Tibial artery (tissue), 4 donors: ENCODE measurements around the gene GNG13.

Source experiments
- DNase-seq, 2 donors: peaks; one replicate each; pipeline ENCODE4 v3.0.0-alpha.2; 2019
- H3K27ac ChIP-seq, 2 donors: fragments of 200-600 bp; sonication (generic) in 1 of 2; 1 replicate in 1 of 2; 2 replicates in 1 of 2; pipeline ENCODE4 v1.5.1; 2018 to 2019; ENCODE audit warnings: mild to moderate bottlenecking in 1 of 2
- H3K27me3 ChIP-seq, 2 donors: fragments of 200-600 bp; sonication (generic) in 1 of 2; one replicate each; pipeline versions ENCODE4 v1.5.1 to v1.6.0; 2016 to 2019
- H3K36me3 ChIP-seq, 3 donors: fragments of 200-600 bp; sonication (generic) in 2 of 3; one replicate each; pipeline ENCODE4 v1.5.1; 2016 to 2019; ENCODE audit warnings: mild to moderate bottlenecking in 2 of 3
- H3K4me1 ChIP-seq, 4 donors: fragments of 200-600 bp; sonication (generic) in 2 of 4; 1 replicate in 3 of 4; 2 replicates in 1 of 4; pipeline ENCODE4 v1.5.1; 2016 to 2019
- H3K4me3 ChIP-seq, 2 donors: fragments of 200-600 bp; sonication (generic) in 1 of 2; 1 replicate in 1 of 2; 2 replicates in 1 of 2; pipeline ENCODE4 v1.5.1; 2018 to 2019; ENCODE audit warnings: mild to moderate bottlenecking in 2 of 2
- H3K9me3 ChIP-seq, 3 donors: fragments of 200-600 bp; sonication (generic) in 1 of 3; one replicate each; pipeline ENCODE4 v1.5.1; 2016 to 2019
- intact Hi-C: fragments of 100-400 bp; cut with DNase I; formaldehyde crosslinking; loops from one replicate; pipeline ENCODE4 v1.15.0; 2023; ENCODE audit warnings: low total_unique reads
- TF ChIP-seq, protein P1 (sequence below), 2 experiments: fragments of 200-600 bp in 1 of 2; fragments of 450-650 bp in 1 of 2; IDR thresholded peaks; one replicate each; pipeline ENCODE4 v1.5.1; 2017 to 2019; ENCODE audit warnings: antibody characterized with exemption in 2 of 2, mild to moderate bottlenecking in 1 of 2, moderate library complexity in 1 of 2

The GNG13 gene, protein sequence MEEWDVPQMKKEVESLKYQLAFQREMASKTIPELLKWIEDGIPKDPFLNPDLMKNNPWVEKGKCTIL

DNA sequence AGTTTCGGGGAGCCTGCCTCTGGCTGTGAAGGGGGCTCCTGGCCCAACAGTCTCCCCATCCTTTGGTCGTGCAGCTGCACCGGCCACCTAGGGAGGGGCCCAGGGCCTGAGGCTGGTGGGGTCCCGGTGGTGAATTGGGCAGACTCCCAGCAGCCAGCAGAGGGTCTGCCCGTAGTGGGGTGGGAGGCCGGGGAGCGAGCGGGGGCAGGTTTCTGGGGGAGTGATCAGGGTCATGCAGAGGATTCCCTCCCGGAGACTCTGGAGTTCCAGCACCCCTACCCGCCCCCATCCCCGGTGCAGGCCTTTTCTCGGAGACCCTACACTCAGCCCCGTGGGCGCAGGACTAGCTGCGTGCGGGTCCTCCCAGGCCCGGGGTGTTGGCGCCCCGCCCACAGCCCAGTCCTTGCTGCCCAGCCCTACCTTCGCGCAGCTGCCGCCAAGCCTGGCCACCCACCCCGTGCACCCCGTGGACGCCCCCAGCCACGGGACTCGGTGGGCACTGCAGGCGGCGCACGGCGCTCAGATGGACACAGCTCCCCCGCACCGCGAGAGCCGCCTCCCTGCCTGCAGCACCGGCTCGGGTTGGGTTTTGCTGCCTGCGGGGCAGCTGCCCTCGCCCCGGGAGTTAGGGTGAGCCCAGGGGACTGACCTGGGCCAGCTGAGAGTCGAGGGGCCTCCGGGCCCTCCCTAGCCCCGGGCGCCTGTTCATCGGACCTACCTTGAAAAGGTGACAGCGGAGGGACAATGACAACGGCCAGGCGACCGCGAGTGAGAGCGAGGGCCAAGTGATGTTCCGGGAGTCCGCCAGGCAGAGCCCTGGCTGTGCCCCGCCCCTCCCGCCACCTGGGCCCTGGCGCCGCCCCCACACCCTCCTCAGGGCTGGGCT is at the start of gene GNG13:
Gene GNG13, minus strand, starts transcription at position 787 of the 886 bp plus-strand sequence. CDS start 1,657 bp downstream, outside the sequence.
- no peak for DNase-seq
- Histone ChIP-seq H3K4me1 (peaks cover 0 to 6% (median 0%) of the 10 kb centered on the region in 4 donors), H3K27ac (no peak within 1 kb of the TSS), H3K36me3 (no peaks in the 10 kb centered on the region), H3K9me3 (no peaks in the 10 kb centered on the region), H3K27me3 (peaks cover 0 to 79% of the 10 kb centered on the region in 2 donors), H3K4me3 (no peak within 1 kb of the TSS)
- TF ChIP-seq, protein P1, sequence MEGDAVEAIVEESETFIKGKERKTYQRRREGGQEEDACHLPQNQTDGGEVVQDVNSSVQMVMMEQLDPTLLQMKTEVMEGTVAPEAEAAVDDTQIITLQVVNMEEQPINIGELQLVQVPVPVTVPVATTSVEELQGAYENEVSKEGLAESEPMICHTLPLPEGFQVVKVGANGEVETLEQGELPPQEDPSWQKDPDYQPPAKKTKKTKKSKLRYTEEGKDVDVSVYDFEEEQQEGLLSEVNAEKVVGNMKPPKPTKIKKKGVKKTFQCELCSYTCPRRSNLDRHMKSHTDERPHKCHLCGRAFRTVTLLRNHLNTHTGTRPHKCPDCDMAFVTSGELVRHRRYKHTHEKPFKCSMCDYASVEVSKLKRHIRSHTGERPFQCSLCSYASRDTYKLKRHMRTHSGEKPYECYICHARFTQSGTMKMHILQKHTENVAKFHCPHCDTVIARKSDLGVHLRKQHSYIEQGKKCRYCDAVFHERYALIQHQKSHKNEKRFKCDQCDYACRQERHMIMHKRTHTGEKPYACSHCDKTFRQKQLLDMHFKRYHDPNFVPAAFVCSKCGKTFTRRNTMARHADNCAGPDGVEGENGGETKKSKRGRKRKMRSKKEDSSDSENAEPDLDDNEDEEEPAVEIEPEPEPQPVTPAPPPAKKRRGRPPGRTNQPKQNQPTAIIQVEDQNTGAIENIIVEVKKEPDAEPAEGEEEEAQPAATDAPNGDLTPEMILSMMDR (IDR thresholded peaks at IDR 0.05): no peak
- intact Hi-C loops: no loop called here

- H3K36me3 ChIP-seq: no peaks in the 10 kb centered on the region
- no peak for DNase-seq
These were observed 48.1 kb upstream of the GNG13 start for GRCh38 chr16:848510-849253.

DNA sequence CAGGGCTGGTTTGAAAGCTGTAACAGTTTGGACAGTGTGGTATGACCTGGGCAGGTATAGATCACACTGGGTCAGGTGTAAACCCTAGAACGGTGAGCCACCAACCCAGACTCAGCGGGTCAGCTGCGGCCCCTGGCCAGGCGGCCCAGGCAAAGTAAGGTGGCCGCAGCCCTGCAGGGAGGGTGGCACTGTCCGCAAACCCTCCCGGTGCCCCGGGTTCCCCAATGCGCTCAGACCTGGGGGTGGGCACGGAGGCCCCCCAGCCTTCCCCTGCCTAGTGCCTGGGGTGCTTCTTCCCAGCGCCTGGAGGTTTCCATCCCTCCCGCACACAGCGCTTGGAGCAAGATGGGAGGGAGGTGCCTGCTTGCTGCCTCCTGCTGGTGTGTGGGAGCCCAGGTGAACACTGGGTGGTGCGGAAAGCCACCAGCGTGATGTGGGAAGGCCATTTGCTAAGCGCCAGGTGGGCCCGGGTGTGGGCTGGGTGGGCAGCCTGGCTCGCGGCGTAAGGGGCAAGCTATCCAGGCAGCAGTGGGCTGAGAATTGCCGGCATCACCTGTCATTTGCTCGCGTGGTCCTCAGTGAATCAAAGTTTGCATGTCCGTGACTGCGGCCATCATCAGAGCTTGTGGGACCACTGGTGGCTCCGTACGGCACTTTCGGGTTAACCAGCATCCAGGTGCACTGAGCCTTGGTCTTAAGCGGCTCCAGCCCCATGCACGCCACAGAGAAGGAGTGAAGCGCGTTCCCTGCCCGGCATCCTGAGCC is 47.3 kb upstream of the GNG13 start:
- Histone ChIP-seq H3K9me3 (no peaks in the 10 kb centered on the region), H3K4me1 (no peaks in the 10 kb centered on the region), H3K27me3 (peaks cover 0 to 4% of the 10 kb centered on the region in 2 donors), H3K36me3 (no peaks in the 10 kb centered on the region), H3K27ac (no peak overlapping the region), H3K4me3 (no peak overlapping the region)
- intact Hi-C loops: no loop called here
- TF ChIP-seq, protein P1 (IDR thresholded peaks at IDR 0.05): no peak
- DNase-seq: no peak

More at GRCh38 chr16:848510-849253, 48.1 kb upstream of the GNG13 start:
- no peak overlapping the region for H3K4me3 ChIP-seq
- no peak overlapping the region for H3K27ac ChIP-seq
- no peaks in the 10 kb centered on the region for H3K9me3 ChIP-seq
- intact Hi-C loops: no loop called here
- no peaks in the 10 kb centered on the region for H3K4me1 ChIP-seq
- TF ChIP-seq, protein P1 (IDR thresholded peaks at IDR 0.05): no peak
- H3K27me3 ChIP-seq: no peaks in the 10 kb centered on the region

DNA sequence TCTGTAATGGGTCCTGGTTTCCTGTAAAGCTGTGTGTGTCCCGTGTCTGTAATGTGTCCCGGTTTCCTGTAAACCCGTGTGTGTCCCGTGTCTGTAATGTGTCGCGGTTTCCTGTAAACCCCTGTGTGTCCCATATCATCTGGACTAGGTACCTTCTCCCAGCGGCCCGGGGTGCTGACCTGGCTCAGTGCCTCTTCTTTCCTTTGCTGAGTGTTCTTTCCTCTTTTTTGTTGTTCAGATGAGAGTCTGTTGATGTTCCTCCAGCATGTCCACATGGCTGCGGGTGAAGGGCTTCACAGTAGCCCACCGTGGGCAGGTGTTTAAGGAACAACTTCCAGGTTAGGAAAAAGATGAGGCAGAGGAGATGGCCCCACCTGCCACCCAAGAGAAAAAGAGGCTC is 46.6 kb upstream of the GNG13 start:
- intact Hi-C loops: no loop called here
- TF ChIP-seq, protein P1 (IDR thresholded peaks at IDR 0.05): no peak
- no peaks in the 10 kb centered on the region for H3K4me1 ChIP-seq
- no peak overlapping the region for H3K27ac ChIP-seq
- peaks cover 0 to 11% of the 10 kb centered on the region in 2 donors for H3K27me3 ChIP-seq
- no peaks in the 10 kb centered on the region for H3K36me3 ChIP-seq
- no peaks in the 10 kb centered on the region for H3K9me3 ChIP-seq
- H3K4me3 ChIP-seq: no peak overlapping the region
- no peak for DNase-seq

DNA sequence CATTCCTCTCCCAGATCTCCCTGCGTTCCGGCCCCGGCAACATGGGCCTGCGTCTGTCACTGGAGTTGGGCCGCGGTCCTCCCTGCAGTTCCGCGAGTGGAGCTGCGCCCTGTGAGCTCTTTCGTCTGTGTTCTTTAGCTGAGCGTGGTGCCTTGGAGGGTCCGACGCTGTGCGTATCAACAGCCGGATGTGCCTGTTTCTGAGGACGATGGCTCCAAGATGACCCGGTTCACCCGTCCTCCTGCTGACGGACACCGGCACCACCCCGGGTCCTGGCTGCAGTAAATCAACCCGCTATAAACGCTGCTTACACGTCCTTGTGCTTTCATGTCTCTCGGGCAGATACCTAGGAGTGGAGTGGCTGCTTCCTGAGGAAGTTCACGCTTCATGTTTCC is 44.8 kb upstream of the GNG13 start:
- Histone ChIP-seq H3K4me1 (no peaks in the 10 kb centered on the region), H3K27ac (no peak overlapping the region), H3K36me3 (no peaks in the 10 kb centered on the region), H3K4me3 (no peak overlapping the region), H3K27me3 (peaks cover 0 to 29% of the 10 kb centered on the region in 2 donors), H3K9me3 (no peaks in the 10 kb centered on the region)
- intact Hi-C loops: no loop called here
- no peak for DNase-seq
- TF ChIP-seq, protein P1 (IDR thresholded peaks at IDR 0.05): no peak
